ENCODE results near the gene KIF20B.
"Not testable (repeated sequence)": the region's sequence is repeated elsewhere in the genome, so short reads cannot be mapped to it uniquely, and the experiment has no call there.

The KIF20B gene

DNA sequence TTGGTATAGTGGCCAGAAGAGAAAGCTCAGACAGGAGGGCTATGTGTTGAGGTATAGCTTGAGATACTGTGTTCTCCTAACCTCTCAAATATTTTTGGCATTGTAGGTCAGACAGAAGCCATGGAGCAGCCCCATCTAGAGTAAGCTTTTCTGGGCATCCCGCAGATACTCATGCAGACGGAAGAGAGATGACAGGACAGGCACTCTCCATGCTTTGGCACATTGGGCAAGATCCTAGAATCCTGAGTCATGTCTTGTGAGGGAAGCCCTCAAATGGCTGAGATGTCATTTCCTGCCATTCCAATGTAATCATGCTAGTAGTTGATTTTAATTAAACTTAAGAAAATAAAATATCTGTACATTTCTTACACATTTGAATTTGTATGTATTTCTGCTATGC lies 16.8 kb upstream of the KIF20B start:
- no peak for DNase-seq (ENCODE audit: low read depth in 3 of 3, low spot score in 1 of 3)

DNA sequence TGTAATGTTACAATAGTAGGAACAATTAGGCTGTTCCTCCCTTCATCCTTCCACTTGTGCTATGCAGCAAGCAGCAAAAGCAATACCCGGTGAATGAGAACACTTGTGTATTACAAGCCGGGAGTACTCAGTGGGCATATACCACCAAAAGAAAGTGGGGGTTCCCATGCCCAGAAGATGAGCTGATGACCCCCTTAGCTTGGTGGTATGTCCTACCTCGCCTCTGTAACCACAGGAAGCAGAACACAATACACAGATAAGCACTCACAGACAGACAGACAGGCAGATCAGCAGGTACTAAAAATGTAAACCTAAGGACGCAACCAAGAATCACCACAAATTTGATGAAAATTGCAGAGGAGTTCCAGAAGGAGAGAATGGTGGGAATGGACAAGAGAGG lies 15.5 kb upstream of the KIF20B start:
- DNase-seq (ENCODE audit: low read depth in 3 of 3, low spot score in 1 of 3), result no peak

DNA sequence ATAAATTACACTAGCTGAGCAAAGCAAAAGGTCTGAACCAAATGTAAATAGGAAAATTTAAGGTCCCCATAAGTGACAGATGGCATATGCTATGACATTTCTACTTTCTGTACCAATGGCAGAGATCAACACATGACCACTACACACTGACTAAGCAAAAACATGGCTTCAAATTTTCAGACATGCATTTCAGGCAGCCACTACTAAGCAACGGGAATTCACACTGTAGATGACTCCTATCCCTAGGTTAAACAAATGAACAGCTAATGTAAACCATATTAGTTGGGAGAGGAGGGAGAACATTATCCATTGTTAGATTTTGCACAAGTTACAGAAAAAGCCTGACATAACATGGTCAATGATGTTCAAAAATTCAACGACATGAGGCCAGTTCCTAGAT lies 11.4 kb upstream of the KIF20B start:
- no peak for DNase-seq (ENCODE audit: low read depth in 3 of 3, low spot score in 1 of 3)

DNA sequence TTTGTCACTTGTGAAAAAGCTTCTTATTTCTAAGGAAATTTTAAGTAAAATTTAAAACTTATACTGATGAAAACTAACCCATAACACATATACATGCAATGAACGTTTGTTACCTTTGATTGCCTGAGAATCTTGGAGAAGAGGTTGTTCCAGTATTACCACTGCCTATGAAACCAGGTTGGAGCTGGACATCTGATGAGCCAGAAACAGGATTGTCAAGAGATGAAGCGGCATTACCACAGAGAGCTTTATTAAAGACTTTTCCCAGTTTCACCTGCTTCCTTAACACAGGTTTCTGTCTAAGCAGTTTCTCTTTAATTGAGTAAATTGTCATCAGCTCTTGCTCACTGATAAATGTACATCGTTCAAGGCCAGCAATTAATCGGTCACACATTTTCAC lies 9.0 kb upstream of the KIF20B start:
- DNase-seq (ENCODE audit: low read depth in 3 of 3, low spot score in 1 of 3), result no peak

DNA sequence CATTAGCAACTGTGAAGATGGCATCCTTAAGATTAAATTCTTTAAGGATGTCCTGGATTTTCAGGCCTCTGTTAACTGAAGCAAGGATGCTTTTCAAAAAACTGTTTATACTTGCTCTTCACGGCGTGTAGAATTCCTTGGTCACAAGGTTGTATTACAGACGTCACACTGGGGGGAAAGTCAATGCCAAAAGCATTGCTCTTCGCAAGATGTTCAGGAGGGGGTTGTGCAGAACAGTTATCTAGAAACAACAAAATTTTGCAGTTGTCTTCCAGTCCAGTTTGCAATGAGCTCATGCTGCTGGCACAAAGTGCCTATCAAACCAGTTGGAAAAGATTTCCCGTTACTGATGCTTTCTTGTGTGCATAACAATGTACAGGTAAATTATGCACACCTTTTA lies 8.2 kb upstream of the KIF20B start:
- DNase-seq (ENCODE audit: low read depth in 3 of 3, low spot score in 1 of 3), result no peak

DNA sequence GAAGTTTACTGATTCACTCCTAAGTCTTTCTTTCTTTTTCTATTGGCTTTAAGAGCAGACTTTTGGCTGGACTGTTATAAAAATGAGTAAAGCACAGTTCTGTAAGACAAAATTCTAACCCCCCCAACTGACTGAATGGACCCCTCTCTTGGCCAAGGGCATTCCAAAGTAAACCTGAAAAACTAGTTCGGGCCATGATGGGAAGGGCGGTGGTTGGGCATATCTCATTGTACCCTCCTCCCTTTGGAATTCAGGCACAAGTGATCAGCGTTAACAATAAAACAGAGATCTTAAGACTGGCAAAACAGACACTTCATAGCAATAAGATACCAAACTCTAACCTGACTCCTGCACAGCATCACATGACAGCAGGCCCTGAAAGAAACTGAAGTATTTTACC lies 6.1 kb upstream of the KIF20B start:
- DNase-seq (ENCODE audit: low read depth in 3 of 3, low spot score in 1 of 3), result no peak

DNA sequence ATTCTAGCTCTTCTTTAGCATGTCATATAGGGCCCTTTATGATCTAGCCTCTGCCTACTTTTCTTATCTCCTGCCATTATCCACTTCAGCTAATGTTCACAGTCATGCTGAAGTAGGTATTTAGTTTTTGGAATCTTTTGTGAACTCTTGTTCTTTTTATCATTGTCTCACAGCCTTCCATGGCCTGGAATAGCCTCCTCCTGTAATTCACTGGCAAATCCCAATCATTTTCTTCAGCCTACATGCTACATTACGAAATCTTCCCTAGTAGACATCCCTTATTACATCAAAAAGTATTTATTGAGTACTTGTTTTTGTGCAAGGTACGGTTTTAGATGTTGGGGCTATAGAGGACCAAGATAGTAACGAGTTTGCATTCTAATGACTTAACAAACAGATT lies 3.4 kb upstream of the KIF20B start:
- no peak for DNase-seq (ENCODE audit: low read depth in 3 of 3, low spot score in 1 of 3)

DNA sequence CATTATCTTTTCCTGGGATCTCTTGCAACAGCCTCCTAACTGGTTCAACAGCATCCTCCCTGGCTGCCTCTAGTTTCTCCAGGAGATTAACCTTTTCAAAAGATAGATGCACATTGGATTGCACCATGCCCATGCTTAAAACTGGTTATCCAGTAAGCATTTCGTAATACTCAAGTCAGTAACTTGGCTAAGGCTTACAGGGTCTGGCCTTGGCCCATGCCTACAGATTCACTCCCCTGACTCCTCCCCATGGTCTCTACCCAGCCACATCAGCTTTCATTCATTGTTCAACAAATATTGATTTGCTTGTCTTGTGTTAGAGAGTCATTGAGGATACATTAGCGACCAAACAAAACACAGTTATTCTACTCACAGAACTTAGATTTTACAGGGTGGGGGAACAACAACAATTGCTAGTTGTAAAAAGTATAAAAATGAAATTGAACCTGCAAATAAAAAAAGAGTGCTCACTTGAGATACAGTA lies 1.8 kb upstream of the KIF20B start:
- DNase-seq (ENCODE audit: low read depth in 3 of 3, low spot score in 1 of 3), result no peak

DNA sequence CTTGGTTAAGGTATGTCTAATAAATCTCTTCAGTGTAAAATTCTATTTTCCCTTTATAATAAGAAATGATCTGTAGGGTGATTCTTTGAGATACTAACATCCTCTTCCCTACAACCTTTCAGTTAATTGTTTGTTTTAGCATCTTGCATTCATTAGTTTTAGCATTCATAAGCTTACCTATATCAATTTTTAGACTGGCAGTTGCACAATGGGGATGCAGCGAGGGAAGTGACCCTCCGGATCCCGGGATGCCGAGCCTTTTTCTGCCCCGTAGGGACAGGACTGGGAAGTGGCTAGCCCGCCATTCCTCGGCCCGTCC lies 508 bp upstream of the KIF20B start:
- DNase-seq (ENCODE audit: low read depth in 3 of 3, low spot score in 1 of 3), result no peak

DNA sequence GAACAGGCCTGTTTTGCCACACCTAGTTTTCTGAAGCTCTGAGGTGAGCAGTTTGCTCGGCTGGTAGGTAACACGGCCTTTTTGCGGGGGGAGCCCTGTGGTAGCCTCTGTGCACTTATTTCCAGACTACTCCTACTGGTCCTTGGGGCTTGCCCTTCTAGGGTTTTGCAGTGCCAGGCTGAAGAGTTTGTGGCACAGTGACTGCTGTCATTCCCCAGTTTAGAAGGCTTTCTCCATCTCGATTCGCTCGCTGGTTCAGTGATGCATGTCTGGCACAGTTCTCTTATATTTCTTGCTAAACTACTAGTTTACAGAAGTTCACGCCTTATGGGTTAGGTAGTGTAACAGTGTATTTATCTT lies 711 bp downstream of the KIF20B start:
- DNase-seq (ENCODE audit: low read depth in 3 of 3, low spot score in 1 of 3), result no peak

DNA sequence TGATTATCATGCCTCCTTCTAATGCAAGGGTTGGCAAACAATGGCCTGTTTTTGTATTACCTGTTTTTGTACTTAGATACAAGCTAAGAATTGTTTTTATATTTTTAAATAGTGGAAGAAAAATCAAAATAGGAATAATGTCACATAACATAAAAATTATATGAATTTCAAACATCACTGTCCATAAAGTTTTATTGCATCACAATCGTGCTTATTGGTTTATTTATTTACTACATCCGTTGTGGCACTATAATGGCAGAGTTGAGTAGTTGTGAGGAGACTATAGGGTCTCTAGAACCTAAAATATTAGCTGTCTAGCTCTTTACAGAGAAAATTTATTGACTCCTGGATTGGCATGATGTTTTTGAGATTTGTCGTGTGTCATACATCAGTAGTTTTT lies 4.1 kb downstream of the KIF20B start:
- DNase-seq (ENCODE audit: low read depth in 3 of 3, low spot score in 1 of 3), result no peak

DNA sequence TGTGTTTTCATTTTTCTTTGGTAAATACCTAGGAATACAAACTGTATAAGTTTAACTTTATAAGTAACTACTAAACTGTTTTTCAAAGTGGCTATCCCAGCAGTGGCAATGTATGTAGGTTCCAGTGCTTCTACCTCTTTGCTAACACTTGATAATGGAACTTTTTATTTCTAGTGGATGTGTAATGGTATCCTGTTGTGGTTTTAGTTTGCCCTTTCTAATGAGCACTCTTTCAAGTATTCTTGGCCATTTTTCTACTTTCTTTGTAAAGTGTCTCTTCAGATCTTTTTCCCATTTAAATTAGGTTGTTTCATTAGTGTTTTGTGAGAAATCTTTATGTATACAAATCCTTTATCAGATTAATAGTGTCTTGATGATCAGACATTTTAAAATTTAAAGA lies 4.6 kb downstream of the KIF20B start:
- DNase-seq (ENCODE audit: low read depth in 3 of 3, low spot score in 1 of 3), result no peak

DNA sequence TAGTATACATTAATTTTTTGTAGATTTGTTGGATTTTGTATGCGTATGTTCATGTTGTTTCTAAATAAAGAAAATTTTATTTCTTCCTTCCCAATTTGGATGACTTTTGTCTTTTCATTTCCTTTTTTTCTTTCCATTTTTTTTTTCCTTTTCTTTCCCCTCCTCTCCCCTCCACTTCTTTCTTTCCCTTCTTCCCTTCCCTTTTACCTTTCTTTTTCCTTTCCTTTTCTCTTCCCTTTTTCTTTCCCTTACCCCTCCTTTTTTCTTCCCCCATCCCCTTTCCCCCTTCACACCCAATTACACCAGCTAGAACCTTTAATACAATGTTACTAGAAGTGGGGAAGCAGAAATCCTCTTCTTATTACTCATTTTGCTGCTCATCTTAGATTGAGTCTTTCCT lies 6.0 kb downstream of the KIF20B start:
- DNase-seq (ENCODE audit: low read depth in 3 of 3, low spot score in 1 of 3), result no peak

DNA sequence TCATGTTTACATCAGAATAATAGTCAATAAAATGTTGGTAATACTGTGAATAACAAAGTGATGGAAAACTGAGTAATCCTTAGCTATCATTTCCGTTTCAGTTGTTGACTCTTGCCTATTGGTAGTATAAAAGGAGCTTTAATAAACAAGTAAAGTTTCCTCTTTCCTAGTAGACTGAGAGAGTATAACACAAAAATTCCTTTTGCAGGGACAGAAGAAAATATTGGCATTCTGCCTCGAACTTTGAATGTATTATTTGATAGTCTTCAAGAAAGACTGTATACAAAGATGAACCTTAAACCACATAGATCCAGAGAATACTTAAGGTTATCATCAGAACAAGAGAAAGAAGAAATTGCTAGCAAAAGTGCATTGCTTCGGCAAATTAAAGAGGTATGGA lies 9.4 kb downstream of the KIF20B start:
- no peak for DNase-seq (ENCODE audit: low read depth in 3 of 3, low spot score in 1 of 3)

DNA sequence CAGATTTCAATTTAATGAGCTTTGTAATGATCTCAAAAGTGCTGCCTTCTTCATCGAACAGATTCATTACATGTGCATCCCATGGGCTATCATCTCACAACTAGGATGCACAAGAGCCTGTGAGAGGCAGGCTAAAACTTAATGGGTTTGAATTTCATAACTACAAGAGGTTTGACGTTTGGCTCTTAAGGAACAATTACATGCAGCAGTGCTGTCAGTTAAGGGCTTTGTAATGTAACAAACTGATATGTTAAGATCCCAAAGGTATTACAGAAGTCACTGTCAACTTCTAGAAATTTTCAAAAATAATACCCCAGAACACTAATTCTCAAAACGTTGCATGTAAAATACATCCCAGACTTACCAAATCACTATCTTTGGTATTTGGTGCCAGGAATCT lies 33.2 kb downstream of the KIF20B start:
- DNase-seq (ENCODE audit: low read depth in 3 of 3, low spot score in 1 of 3), result no peak

DNA sequence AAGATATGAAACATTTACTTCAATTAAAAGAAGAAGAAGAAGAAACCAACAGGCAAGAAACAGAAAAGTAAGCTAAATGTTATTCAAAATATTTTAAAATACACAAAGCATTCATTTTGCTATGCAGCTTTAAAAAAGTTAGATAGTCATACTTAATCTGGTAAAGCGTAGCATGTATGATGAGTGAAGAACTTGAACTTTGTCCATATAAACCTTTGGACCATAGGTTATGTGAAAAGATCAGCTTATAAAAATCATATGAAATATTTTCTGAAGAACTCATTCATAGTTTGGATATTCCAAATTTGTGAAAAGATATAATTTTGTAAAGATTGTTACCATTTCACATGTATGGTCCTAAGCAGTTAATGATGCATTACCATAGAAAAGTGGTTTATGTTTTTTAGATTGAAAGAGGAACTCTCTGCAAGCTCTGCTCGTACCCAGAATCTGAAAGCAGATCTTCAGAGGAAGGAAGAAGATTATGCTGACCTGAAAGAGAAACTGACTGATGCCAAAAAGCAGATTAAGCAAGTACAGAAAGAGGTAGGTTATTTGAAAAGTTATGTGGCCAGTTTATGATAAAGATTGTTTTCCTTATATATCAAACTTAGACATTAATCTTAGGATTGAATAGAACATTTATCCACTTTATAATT lies 37.3 kb downstream of the KIF20B start:
- DNase-seq (ENCODE audit: low read depth in 3 of 3, low spot score in 1 of 3), result no peak

DNA sequence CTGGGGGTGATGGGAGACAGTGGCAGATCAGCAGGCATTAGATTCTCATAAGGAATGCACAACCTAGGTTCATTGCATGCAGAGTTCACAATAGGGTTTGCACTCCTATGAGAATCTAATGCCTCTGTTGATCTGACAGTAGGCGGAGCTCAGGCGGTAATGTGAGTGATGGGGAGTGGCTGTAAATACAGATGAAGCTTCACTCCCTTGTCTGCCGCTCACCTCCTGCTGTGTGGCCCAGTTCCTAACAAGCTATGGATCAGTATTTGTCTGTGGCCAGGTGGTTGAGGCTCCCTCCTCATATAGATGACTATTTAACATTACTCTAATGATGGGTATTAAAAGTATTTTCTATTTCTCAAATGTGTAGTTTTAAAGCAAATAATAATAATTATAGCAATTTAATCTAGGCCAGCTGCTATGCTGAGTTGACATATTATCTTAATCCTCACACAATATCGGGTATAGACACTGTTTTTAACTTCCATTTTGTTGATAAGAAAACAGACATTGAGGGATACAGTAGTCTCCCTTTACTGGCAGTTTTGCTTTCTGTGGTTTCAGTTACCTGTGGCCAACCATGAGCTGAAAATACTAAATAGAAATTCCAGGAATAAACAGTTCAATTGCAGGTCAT lies 39.9 kb downstream of the KIF20B start:
- DNase-seq (ENCODE audit: low read depth in 3 of 3, low spot score in 1 of 3), result no peak

DNA sequence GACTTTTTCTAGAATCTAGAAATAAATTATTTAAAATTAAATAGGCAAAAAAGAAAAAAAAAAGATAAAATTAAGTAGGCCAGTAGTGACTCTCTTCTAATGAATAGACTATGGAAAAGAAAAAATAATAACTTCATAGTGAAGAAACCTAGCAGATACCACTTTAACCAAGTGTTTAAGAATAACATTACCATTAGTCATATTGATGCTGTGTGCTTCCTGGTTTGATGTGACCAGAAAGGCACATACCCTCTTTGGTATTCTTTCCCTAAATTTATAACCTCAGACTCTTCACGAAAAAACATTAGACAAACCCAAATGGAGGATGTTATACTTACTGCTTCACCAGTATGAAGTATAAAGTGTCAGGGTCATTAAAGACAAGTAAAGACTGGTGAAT lies 42.6 kb downstream of the KIF20B start:
- no peak for DNase-seq (ENCODE audit: low read depth in 3 of 3, low spot score in 1 of 3)

DNA sequence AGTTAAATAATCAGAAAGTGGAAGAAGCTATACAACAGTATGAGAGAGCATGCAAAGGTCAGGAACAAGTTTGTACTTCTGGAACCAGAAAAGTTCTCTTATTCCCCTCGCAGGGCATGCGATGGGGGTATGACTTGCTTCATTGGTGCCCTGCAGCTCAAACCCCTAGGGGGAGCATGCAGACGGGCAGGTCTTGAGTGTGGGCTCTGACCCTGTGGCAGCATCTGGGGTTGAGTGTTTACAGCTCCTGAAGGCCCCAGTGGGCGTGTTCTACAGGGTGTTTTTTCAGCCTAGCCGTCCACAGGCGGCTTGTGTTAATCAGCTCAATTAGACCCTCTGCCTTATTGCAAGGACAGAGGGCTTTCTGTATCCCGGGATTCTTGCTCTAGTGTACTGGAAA lies 44.5 kb downstream of the KIF20B start:
- no peak for DNase-seq (ENCODE audit: low read depth in 3 of 3, low spot score in 1 of 3)

DNA sequence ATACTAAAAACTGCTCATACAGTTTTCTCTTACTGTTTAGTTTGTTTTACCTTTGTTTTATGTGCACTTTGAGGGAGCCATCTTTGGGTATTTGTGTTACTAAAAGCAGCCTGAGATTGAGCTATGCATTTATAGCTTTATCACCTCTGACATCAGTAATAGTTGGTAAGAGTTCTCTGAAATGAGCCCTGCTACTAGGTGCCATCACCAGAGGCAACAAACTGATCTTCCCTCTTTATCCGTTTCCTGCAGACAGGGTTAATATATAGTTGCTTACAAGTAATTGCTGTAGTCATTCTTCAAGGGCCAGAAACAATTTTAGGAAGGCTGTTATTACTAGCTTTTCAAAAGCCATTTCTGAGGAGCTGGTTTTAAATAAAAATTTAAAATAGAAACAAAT lies 49.1 kb downstream of the KIF20B start:
- no peak for DNase-seq (ENCODE audit: low read depth in 3 of 3, low spot score in 1 of 3)

DNA sequence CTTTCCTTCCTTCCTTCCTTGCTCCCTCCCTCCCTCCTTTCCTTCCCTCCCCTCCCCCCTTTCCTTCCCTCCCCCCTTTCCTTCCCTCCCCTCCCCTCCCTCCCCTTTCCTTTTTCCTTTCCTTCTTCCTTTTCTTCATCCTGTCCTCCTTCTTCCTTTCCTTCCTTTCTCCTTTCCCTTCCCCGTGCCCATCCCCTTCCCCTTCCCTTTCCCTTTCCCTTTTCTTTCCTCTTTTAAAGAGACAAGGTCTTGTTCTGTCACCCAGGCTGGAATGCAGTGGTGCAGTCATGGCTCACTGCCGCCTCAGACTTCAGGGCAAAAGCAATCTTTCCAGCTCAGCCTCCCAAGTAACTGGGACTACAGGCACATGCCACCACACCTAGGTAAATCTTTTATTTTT lies 54.0 kb downstream of the KIF20B start:
- no peak for DNase-seq (ENCODE audit: low read depth in 3 of 3, low spot score in 1 of 3)

DNA sequence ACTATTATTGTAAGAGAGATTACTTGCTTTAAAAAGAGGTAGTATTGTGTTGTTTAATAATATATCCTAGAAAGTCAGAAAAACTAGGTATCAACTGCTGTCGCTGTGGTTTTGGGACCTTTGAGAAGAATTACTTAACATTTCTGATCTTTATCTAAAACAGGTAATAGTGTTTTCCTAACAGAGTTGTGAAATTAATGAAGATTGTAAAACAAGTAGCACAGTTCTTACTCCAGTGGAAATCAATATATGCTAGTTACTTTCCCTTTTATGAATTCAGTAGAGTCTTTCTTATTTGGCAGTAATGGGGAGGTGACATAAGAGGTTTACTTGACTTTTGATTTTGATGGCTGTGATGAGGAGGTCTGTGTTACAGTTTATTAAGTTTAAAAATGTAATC lies 58.1 kb downstream of the KIF20B start:
- no peak for DNase-seq (ENCODE audit: low read depth in 3 of 3, low spot score in 1 of 3)

DNA sequence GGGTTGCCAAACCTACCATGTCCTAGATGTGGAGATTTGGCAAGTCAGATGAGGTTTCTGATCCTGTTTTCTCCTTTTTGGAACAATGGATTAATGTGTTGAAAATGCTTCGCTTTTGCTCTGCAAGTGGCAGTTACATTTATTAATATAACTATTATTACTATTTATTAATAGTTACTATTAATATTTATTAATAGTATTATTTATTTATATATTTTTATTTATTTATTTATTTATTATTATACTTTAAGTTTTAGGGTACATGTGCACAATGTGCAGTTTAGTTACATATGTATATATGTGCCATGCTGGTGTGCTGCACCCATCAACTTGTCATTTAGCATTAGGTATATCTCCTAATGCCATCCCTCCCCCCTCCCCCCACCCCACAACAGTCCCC lies 62.3 kb downstream of the KIF20B start:
- DNase-seq (ENCODE audit: low read depth in 3 of 3, low spot score in 1 of 3), result not testable (repeated sequence)

DNA sequence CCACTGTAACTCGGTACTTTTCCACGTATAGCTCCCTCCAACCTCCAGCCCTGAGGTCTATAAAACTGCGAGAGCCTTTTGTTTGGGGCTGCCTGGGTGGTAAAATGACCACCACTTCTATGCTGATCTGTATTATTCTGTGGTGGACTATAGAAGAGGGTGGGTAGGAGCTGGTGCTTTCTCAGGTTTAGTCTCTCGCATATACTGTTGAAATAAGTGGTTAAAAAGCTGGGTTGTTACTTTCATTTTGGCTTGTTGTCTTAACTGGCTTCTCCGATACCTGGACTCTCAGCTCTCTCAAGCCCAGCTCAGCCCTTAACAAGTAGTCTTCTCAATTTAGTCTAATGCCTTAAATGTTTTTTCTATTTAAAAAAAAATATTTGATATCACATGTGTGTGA lies 70.3 kb downstream of the KIF20B start:
- no peak for DNase-seq (ENCODE audit: low read depth in 3 of 3, low spot score in 1 of 3)

Measured in stimulated activated CD4-positive, alpha-beta T cell treated with anti-CD3 and anti-CD28 coated beads, TNF-alpha, amount 100 ng/mL, for 1 hour (primary cell).